Right cardiac atrium (tissue), 5 donors: ENCODE results near the gene OR5H6. TPM values are rescaled to one million over a fixed set of nuclear protein-coding genes. Genes with fewer than 3 reads are reported as not detected.
"Not testable (repeated sequence)": the region's sequence is repeated elsewhere in the genome, so short reads cannot be mapped to it uniquely, and the experiment has no call there.

Source experiments
- ATAC-seq, 2 donors: fragments of 200-7000 bp; cut with Tn5 transposase; one replicate each; pipeline versions ENCODE4 v1.8.0 to v1.9.1; 2020; ENCODE audit warnings: moderate library complexity in 2 of 2, mild to moderate bottlenecking in 1 of 2
- DNase-seq, 3 donors: peaks; one replicate each; pipeline ENCODE4 v3.0.0-alpha.2; 2020
- H3K27ac ChIP-seq: one replicate; pipeline ENCODE4 v1.5.1; 2013; ENCODE audit warnings: mild to moderate bottlenecking, low read length, control low read depth, moderate library complexity
- H3K27me3 ChIP-seq: one replicate; pipeline ENCODE4 v1.6.1; 2013; ENCODE audit not compliant: control insufficient read depth, insufficient read depth
- H3K4me1 ChIP-seq: one replicate; pipeline ENCODE4 v1.6.1; 2013; ENCODE audit warnings: low read length; ENCODE audit not compliant: control insufficient read depth, insufficient read depth
- H3K4me3 ChIP-seq: one replicate; pipeline ENCODE4 v1.5.1; 2013; ENCODE audit warnings: low read length, control low read depth
- H3K9me3 ChIP-seq: one replicate; pipeline ENCODE4 v1.6.1; 2013; ENCODE audit warnings: low read length; ENCODE audit not compliant: control insufficient read depth
- WGBS: extraction: QIAGEN DNeasy Blood & Tissue Kit; methylation state at CpG from one replicate; pipeline ENCODE4 v1.1.7; 2013; 5-methylcytosine and 5-hydroxymethylcytosine counted together
- intact Hi-C, 4 donors: fragments of 100-400 bp; cut with DNase I; formaldehyde crosslinking; loops; one replicate each; pipeline versions ENCODE4 v1.11.0 to v1.14.0; 2022 to 2023
- long read RNA-seq, 4 donors: library from polyadenylated mRNA; unstranded; transcript quantifications; one replicate each; pipeline ENCODE4 v2.0.0, GENCODE V29; 2020 to 2021
- polyA plus RNA-seq: library from polyadenylated mRNA; stranded (reverse); fragments of 200-250 nt; gene quantifications from one replicate; pipeline ENCODE4 v1.2.3, GENCODE V29; 2013
- total RNA-seq, 4 donors: library from RNA; stranded (reverse); fragmentation: NEBNext Ultra II Directional; extraction: Animal tissue kit (Norgen Biotek cat#: 25700); gene quantifications; one replicate each; pipeline ENCODE4 v1.2.1, GENCODE V29; 2021
- donor health status: healthy with polysubstance abuse.
- donor health status: DM: no; HTN: yes; CAD: no.
- donor health status: DM: no; HTN: no; CAD: no.
- donor health status: DM: no; HTN: yes; CAD: no; lungs with severe emphysema.
- donor health status: DM: yes; HTN: yes; CAD: no.

The OR5H6 gene
- total RNA-seq (not detected), polyA plus RNA-seq (not detected)
- long read RNA-seq, donor 1, result 0 reads
- long read RNA-seq, donor 2, result 0 reads
- long read RNA-seq, donor 3, result 0 reads
- long read RNA-seq, donor 4, result 0 reads

- ATAC-seq, result no peak
- H3K27me3 ChIP-seq, result no peaks in the 10 kb centered on the region
- H3K4me1 ChIP-seq, result no peaks in the 10 kb centered on the region
- H3K4me3 ChIP-seq, result no peak within 1 kb of the TSS
- no peaks in the 10 kb centered on the region for H3K9me3 ChIP-seq
- no peak for DNase-seq
- 79% methylated on average over 3 of the region's 3 CpGs for WGBS
- no peak within 1 kb of the TSS for H3K27ac ChIP-seq
- intact Hi-C loops, result no loop called here
Observed at GRCh38 chr3:98263944-98264343, at the start of gene OR5H6. Gene OR5H6 (plus strand): TSS chr3:98264244. CDS start chr3:98264333, 89 bp downstream.

GRCh38 chr3:98215051-98215450 is 49.0 kb upstream of the OR5H6 start:
- intact Hi-C loops, result no loop called here
- no peaks in the 10 kb centered on the region for H3K27me3 ChIP-seq
- ATAC-seq, result no peak
- H3K4me1 ChIP-seq, result no peaks in the 10 kb centered on the region
- H3K4me3 ChIP-seq, result no peak overlapping the region
- no peak overlapping the region for H3K27ac ChIP-seq
- WGBS, result 68% methylated on average over 3 of the region's 3 CpGs
- no peak for DNase-seq
- H3K9me3 ChIP-seq, result no peaks in the 10 kb centered on the region

GRCh38 chr3:98223907-98224672 is 40.0 kb upstream of the OR5H6 start:
- Histone ChIP-seq H3K4me1 (no peaks in the 10 kb centered on the region), H3K4me3 (no peak overlapping the region), H3K9me3 (no peaks in the 10 kb centered on the region), H3K27me3 (no peaks in the 10 kb centered on the region), H3K27ac (no peak overlapping the region)
- intact Hi-C loops, result no loop called here
- WGBS, result 60% methylated on average over 6 of the region's 6 CpGs
- ATAC-seq (no peak), DNase-seq (no peak)

- Histone ChIP-seq H3K27ac (no peak overlapping the region), H3K4me1 (no peaks in the 10 kb centered on the region), H3K9me3 (no peaks in the 10 kb centered on the region), H3K27me3 (no peaks in the 10 kb centered on the region), H3K4me3 (no peak overlapping the region)
- intact Hi-C loops, result no loop called here
- WGBS, result 87% methylated on average over 2 of the region's 2 CpGs
- ATAC-seq (no peak), DNase-seq (no peak)
Observed at GRCh38 chr3:98232489-98232888, 31.6 kb upstream of the OR5H6 start.

- intact Hi-C loops, result no loop called here
- H3K27ac ChIP-seq, result no peak overlapping the region
- 61% methylated on average over 5 of the region's 5 CpGs for WGBS
- H3K4me1 ChIP-seq, result no peaks in the 10 kb centered on the region
- ATAC-seq (no peak), DNase-seq (no peak)
- H3K27me3 ChIP-seq, result no peaks in the 10 kb centered on the region
- H3K9me3 ChIP-seq, result no peaks in the 10 kb centered on the region
- no peak overlapping the region for H3K4me3 ChIP-seq
Observed at GRCh38 chr3:98233468-98233867, 30.6 kb upstream of the OR5H6 start.

GRCh38 chr3:98240131-98240530 is 23.9 kb upstream of the OR5H6 start:
- Histone ChIP-seq H3K27me3 (no peaks in the 10 kb centered on the region), H3K27ac (no peak overlapping the region), H3K4me1 (no peaks in the 10 kb centered on the region), H3K4me3 (no peak overlapping the region), H3K9me3 (no peaks in the 10 kb centered on the region)
- intact Hi-C loops, result no loop called here
- DNase-seq (no peak), ATAC-seq (no peak)

- H3K27me3 ChIP-seq, result no peaks in the 10 kb centered on the region
- DNase-seq, result no peak
- H3K9me3 ChIP-seq, result no peaks in the 10 kb centered on the region
- 64% methylated on average over 1 of the region's 1 CpG for WGBS
- H3K4me3 ChIP-seq, result no peak overlapping the region
- intact Hi-C loops, result no loop called here
- H3K27ac ChIP-seq, result no peak overlapping the region
- ATAC-seq, result no peak
- no peaks in the 10 kb centered on the region for H3K4me1 ChIP-seq
Observed at GRCh38 chr3:98242155-98242554, 21.9 kb upstream of the OR5H6 start.

- Histone ChIP-seq H3K4me3 (no peak overlapping the region), H3K27ac (no peak overlapping the region), H3K4me1 (no peaks in the 10 kb centered on the region), H3K27me3 (no peaks in the 10 kb centered on the region), H3K9me3 (no peaks in the 10 kb centered on the region)
- ATAC-seq, result no peak
- DNase-seq, result no peak
- intact Hi-C loops, result no loop called here
- 61% methylated on average over 7 of the region's 7 CpGs for WGBS
Observed at GRCh38 chr3:98243843-98244242, 20.2 kb upstream of the OR5H6 start.

GRCh38 chr3:98246142-98246541 is 17.9 kb upstream of the OR5H6 start:
- Histone ChIP-seq H3K9me3 (no peaks in the 10 kb centered on the region), H3K27ac (no peak overlapping the region), H3K27me3 (no peaks in the 10 kb centered on the region), H3K4me1 (no peaks in the 10 kb centered on the region), H3K4me3 (no peak overlapping the region)
- WGBS, result 86% methylated on average over 10 of the region's 10 CpGs
- intact Hi-C loops, result no loop called here
- no peak for ATAC-seq
- DNase-seq, result no peak

- H3K27ac ChIP-seq, ATAC-seq, H3K4me1 ChIP-seq, H3K27me3 ChIP-seq, H3K9me3 ChIP-seq, intact Hi-C loops, DNase-seq, H3K4me3 ChIP-seq: not testable (repeated sequence)
- 59% methylated on average over 5 of the region's 5 CpGs for WGBS
Observed at GRCh38 chr3:98256026-98256425, 8.0 kb upstream of the OR5H6 start.

GRCh38 chr3:98259707-98260106 is 4.3 kb upstream of the OR5H6 start:
- intact Hi-C loops, result no loop called here
- H3K27me3 ChIP-seq, result no peaks in the 10 kb centered on the region
- ATAC-seq (no peak), DNase-seq (no peak)
- no peaks in the 10 kb centered on the region for H3K4me1 ChIP-seq
- H3K4me3 ChIP-seq, result no peak overlapping the region
- no peak overlapping the region for H3K27ac ChIP-seq
- no peaks in the 10 kb centered on the region for H3K9me3 ChIP-seq
- 45% methylated on average over 2 of the region's 2 CpGs for WGBS

GRCh38 chr3:98262046-98262445 is 2.0 kb upstream of the OR5H6 start:
- no peak overlapping the region for H3K4me3 ChIP-seq
- ATAC-seq (no peak), DNase-seq (no peak)
- H3K27ac ChIP-seq, result no peak overlapping the region
- WGBS, result 46% methylated on average over 2 of the region's 2 CpGs
- H3K9me3 ChIP-seq, result no peaks in the 10 kb centered on the region
- intact Hi-C loops, result no loop called here
- H3K4me1 ChIP-seq, result no peaks in the 10 kb centered on the region
- no peaks in the 10 kb centered on the region for H3K27me3 ChIP-seq
